Measurements from ENCODE around the gene MCRS1. TPM values are rescaled to one million over a fixed set of nuclear protein-coding genes. Genes with fewer than 3 reads are reported as not detected.

The MCRS1 gene
- total and polyA plus RNA-seq, 8 donors: 40.5 to 65.2 (median 52.3) TPM

DNA sequence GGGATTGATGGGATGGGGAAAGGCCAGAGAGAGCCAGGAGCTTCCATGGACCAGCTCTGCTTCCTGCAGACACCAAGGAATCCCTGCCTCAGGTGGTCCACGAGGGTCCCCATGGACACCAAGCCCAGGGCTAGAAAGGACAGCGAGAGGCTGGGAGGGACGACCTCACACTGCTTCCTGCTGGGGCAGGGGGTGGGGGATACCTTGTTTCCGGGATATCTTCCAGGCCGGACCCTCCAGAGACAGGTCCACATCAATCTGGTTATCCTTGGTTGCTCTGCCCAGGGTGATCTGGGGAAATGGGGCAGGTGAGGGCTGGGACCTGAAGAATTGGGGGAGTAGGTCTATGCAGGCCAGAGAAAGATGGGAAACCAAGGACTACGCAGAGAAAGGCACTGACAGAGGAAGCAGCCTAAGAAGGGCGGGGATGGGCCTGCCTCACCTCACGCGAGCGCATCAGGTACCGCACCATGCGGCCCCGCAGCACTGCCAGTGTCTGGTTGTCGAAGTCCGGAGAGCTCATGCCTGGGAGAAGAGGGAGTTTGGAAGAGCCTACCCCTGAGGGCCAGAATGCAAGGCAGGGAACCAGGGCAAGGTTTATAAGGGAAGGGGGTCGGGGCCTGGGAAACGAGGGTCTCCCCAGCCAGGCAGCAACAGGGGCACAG is 8.8 kb downstream of the MCRS1 start:
- H3K4me3 ChIP-seq: no peak overlapping the region
- H3K27ac ChIP-seq: no peak overlapping the region
- H3K27me3 ChIP-seq: no peaks in the 10 kb centered on the region
- H3K36me3 ChIP-seq: peaks cover 2 to 86% of the 10 kb centered on the region in 2 donors
- TF ChIP-seq, protein P1, sequence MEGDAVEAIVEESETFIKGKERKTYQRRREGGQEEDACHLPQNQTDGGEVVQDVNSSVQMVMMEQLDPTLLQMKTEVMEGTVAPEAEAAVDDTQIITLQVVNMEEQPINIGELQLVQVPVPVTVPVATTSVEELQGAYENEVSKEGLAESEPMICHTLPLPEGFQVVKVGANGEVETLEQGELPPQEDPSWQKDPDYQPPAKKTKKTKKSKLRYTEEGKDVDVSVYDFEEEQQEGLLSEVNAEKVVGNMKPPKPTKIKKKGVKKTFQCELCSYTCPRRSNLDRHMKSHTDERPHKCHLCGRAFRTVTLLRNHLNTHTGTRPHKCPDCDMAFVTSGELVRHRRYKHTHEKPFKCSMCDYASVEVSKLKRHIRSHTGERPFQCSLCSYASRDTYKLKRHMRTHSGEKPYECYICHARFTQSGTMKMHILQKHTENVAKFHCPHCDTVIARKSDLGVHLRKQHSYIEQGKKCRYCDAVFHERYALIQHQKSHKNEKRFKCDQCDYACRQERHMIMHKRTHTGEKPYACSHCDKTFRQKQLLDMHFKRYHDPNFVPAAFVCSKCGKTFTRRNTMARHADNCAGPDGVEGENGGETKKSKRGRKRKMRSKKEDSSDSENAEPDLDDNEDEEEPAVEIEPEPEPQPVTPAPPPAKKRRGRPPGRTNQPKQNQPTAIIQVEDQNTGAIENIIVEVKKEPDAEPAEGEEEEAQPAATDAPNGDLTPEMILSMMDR (IDR thresholded peaks at IDR 0.05): no peak
- intact Hi-C loops (cut with DNase I): no loop called here
- no peak for ATAC-seq
- H3K9me3 ChIP-seq: no peaks in the 10 kb centered on the region
- DNase-seq: no peak
- H3K4me1 ChIP-seq: no peaks in the 10 kb centered on the region

DNA sequence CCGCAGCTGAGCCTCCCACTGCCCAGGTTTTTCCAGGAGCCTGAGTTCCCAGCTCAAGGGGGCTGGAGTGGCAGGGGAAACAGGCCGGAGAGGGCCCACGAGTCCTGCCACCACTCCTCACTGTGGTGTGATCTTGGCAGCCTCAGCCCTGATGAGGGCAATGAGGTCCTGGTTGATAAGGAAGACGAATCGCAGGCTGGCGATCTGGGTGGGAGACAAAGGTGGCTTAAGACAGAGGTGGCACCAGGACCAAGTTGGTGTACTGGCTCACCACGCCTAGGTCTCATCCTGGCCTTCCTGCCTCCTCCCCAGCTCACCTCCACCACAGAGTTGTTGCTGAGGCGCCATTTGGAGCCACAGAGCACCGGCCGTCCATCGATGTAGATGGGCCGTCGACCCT is 9.4 kb downstream of the MCRS1 start:
- Histone ChIP-seq H3K27me3 (no peaks in the 10 kb centered on the region), H3K4me3 (no peak overlapping the region), H3K36me3 (peaks cover 2 to 80% of the 10 kb centered on the region in 2 donors), H3K4me1 (no peaks in the 10 kb centered on the region), H3K27ac (no peak overlapping the region), H3K9me3 (no peaks in the 10 kb centered on the region)
- no peak for DNase-seq
- no peak for ATAC-seq
- TF ChIP-seq, protein P1 (IDR thresholded peaks at IDR 0.05): no peak
- intact Hi-C loops (cut with DNase I): no loop called here

DNA sequence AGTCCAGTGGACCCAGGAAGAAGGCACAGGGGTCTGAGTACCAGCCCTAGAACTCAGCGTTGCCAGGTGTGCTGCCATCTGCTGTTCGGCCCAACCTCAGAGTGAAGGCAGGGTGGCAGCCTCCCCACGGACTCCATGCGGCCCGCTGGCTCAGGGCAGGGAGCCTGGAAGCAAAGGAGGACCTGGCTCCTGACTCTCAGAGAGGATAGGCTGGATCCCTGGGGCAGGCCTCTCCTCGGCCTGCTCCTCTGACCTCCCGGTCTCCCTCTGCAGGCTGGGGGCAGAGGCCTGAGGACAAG is 10.1 kb downstream of the MCRS1 start:
- no peaks in the 10 kb centered on the region for H3K4me1 ChIP-seq
- peaks cover 2 to 74% of the 10 kb centered on the region in 2 donors for H3K36me3 ChIP-seq
- H3K27ac ChIP-seq: no peak overlapping the region
- no peaks in the 10 kb centered on the region for H3K9me3 ChIP-seq
- DNase-seq: peak in 1 of 4 donors; percentile 56
- peaks cover 0 to under 1% of the 10 kb centered on the region in 2 donors for H3K27me3 ChIP-seq
- ATAC-seq: no peak
- H3K4me3 ChIP-seq: no peak overlapping the region
- TF ChIP-seq, protein P1 (IDR thresholded peaks at IDR 0.05): no peak
- intact Hi-C loops (cut with DNase I): no loop called here

- peaks cover 0 to 68% of the 10 kb centered on the region in 2 donors for H3K36me3 ChIP-seq
- intact Hi-C loops (cut with DNase I): no loop called here
Observed at GRCh38 chr12:49557187-49557916, 10.6 kb downstream of the MCRS1 start.

More at GRCh38 chr12:49557187-49557916, 10.6 kb downstream of the MCRS1 start:
- Histone ChIP-seq H3K27me3 (peaks cover 0 to 5% of the 10 kb centered on the region in 2 donors), H3K4me1 (no peaks in the 10 kb centered on the region), H3K27ac (no peak overlapping the region), H3K9me3 (no peaks in the 10 kb centered on the region), H3K4me3 (no peak overlapping the region)
- DNase-seq: peak in 1 of 4 donors; percentile 71
- TF ChIP-seq, protein P1 (IDR thresholded peaks at IDR 0.05): no peak
- ATAC-seq: no peak

Measured in left lung (tissue), 10 donors.